T47D (cell line): ENCODE results near the gene LRRC27.

Experiments used
- DNase-seq, 2 experiments: peaks; one replicate each; pipeline versions ENCODE4 v3.0.0 to v3.0.0-alpha.2; 2011 to 2012; ENCODE audit warnings: low read depth in 1 of 2, low spot score in 1 of 2
- JUND ChIP-seq: IDR thresholded peaks from 2 replicates; pipeline ENCODE4 v1.6.1; 2012; ENCODE audit warnings: low read depth
- in situ Hi-C: cut with HindIII; loops from 2 replicates; pipeline ENCODE4 v1.10.0; 2016; ENCODE audit warnings: low sequenced_read_pairs, low pct_unique_long_range_greater_than_20kb

LRRC27 gene

DNA sequence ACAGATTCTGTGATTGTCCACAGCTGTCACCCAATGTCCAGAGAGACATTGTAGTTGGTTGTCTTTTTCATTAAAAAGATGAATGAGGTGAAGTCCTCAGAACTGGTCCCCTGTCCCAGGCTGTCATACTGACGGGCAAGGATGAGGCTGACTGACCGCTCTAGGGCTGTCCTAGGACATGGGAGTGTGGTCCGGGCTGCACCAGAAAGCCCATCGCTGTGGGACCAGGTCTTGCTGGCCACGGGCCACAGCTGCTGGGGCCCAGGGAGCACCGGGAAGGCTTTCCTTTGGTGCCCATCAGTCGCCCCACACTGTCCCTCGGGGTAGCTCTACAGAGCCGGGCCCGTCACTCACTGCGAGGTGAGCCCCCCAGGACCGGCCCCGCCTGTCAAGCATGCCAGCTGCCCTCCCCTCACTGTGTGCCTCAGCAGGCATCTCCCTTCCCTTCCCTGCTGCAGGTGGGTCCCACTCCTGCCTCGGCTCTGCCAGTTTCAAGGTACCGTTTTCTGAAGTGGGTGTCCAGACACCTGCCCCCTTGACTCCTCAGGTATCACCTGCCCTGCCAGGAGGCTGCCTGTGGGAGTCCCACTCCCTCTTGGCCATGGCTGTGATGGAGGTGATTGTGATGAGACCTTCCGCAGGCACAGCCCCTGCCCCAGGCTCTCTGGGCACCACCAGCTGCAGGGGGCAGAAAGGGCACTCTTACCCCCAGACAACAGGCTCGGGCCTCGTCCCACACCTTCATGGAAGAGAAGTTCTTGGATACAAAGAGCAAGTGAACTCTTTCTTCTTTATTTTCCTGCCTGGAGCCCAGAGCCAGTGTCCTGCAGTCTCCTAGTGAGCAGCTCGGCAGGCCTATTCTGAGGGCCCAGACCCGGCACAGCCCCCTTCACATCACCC is 21.7 kb downstream of the LRRC27 start:
- no peak for DNase-seq
- no peak for TF ChIP-seq JUND
- in situ Hi-C loops: no loop called here

DNA sequence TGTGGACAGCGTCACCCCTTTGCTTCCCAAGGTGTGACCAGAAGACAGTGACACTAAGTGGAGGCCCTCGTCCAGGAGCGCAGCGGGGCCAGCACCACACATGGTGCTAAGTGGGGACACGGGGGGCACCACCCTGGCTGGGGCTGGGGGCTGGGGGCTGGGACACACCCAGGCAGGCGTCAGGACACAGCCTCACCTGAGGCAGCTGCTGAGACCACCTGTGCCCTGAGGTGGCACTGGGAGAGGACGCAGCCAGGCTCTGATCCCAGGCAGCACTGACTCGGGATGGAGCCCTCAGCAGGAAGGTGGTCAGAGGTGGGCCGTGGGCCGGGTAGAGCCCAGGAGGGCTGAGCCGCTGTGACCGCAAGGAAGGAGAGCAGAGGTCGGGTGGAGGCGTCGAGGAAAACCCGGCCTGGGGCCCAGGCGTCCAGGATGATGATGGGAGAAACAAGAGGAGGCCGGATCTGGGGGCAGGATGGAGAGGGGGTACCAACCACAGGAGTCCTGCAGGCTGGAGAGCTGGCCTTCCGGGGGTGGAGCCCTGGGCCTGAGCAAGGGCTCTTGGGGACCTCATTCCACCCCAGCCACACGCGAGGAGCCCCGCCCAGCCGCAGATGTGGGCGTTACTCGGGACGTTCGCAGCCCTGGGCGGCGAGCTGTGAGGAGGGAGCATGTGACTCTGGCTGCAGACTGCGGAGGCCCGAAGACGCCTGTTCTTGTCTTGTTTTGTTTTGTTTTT is 22.5 kb downstream of the LRRC27 start:
- DNase-seq: no peak
- no peak for TF ChIP-seq JUND
- in situ Hi-C loops: no loop called here

DNA sequence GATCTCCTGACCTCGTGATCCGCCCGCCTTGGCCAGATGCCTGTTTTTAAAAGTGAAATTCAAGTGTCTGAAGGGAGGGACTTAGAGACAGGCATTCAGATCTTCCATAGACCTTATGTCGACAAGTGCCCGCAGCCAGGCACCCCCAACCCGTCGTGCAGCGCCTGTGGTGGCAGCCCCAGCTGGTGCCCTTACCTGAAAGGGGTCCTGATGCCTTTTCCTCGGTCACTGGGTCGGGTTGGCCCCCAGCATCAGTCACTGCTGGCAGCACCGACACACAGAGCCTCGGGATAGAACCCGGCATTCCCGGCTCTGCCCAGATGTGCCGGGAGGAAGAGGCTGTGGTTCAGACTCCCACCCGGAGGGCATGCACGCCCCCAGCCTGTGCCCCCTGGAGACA is 23.3 kb downstream of the LRRC27 start:
- TF ChIP-seq JUND: no peak
- no peak for DNase-seq
- in situ Hi-C loops: no loop called here

DNA sequence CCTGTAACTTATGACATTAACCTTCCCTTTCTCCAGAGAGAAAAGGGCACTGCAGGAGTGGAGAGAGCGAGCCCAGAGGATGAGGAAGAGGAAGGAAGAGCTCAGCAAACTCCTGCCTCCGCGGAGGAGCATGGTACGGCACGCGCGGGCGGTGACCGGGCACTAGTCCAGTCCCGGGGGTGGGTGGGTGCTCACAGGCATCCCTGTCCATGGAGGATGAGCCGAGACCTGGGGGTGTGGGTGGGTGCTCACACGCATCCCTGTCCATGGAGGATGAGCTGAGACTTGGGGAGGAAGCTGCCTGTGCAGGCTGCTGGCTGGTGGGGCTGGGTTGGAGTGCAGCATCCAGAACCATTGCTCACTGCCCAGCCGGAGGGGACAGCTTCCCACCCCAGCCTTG is 23.8 kb downstream of the LRRC27 start:
- no peak for DNase-seq
- no peak for TF ChIP-seq JUND
- in situ Hi-C loops: no loop called here

DNA sequence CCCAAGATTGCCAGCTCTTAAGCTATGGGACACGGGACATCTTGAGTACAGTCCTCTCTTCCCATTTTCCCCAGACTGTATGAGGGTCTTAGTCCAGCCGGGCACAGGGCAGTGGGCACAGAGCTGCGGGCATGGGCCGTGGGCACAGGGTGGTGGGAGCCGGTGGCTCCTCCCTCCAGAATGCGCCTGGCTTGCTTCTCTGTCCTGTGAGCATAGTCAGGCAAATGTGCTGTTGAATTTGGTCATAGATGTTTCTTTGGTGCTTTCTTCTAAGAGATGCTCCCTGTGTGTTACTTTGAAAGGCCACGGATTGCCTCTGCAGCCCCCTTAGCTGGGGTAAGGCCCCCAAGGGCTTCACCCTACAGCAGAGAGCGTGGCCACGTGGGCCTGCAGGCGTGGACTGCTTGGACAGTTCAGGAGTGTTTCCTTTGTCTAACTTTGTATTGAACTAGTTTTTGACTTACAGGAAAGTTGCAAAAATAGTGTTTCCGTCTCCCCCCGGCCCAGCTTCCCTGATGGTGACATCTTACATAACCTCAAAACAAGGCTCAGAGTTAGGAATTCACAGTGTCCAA is 24.7 kb downstream of the LRRC27 start:
- no peak for DNase-seq
- no peak for TF ChIP-seq JUND
- in situ Hi-C loops: no loop called here

DNA sequence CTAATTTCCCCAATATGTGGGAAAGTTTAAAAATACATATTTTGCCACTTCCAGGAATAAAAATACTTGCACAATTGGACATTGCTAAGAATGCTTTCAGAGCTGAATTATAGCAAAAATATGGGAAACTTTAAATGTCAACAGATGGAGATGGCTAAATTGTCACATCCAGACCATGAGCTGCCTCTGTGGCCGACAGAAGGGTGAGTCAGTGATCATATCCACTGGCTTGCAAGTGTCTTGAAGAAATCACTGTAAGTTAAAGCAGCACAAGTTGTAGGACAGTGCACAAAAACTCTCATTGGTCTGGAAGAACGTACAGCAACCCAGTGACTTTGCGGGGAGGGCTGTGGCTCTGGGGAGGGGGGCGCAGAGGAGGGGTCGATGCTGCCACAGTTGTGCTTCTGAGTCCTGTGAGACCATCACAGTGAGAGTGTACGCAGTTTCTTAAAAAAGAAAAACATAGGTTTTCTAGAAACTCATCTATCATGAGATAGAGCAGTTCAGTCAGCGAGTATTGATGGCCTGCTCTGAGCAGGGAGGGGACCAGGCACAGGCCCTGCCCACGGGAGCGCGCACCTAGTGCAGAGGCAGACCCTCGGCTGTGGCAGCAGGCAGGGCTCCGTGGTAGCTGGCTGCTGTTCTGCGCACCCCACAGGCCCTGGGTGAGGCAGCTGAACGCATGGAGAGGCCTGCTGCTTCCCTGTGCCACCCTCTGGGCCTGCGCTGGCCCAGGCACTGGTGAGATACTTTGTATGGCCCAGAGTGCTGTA is 25.5 kb downstream of the LRRC27 start:
- in situ Hi-C loops: no loop called here
- no peak for DNase-seq
- no peak for TF ChIP-seq JUND

DNA sequence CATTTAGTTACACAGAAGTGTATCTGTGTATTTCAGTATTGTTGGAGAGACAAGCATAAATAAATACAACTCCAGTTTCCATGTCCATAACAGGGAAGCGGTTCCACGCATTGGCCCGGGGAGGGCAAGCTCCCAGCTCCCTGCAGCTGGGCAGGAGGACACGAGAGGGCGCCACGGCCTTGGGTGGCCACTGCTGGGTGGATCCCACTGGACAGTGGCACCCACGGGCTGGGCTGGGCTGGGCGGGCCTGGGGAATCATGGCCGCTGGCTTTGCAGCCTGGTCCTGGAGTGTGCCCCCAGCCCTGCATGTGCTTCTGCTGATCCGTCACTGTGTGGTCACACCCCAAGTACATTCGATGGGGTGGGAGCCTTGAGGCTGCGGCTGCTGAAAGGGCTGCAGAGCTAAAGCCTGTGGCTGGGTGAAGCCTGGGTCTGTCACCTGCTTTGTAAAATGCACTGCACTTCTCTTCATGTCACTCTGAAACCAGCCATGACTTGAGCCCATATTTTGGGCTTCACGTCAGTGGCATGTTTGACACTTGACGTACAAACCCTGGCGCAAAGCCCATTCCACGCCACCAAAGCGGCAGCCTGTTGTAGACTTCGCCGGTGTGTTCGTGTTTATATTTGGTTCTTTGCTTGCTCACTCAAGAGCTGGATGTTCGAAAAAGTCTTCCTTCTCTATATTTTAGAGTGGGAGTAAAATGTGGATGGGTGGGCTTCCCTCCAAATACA is 27.5 kb downstream of the LRRC27 start:
- TF ChIP-seq JUND: no peak
- no peak for DNase-seq
- in situ Hi-C loops: no loop called here

DNA sequence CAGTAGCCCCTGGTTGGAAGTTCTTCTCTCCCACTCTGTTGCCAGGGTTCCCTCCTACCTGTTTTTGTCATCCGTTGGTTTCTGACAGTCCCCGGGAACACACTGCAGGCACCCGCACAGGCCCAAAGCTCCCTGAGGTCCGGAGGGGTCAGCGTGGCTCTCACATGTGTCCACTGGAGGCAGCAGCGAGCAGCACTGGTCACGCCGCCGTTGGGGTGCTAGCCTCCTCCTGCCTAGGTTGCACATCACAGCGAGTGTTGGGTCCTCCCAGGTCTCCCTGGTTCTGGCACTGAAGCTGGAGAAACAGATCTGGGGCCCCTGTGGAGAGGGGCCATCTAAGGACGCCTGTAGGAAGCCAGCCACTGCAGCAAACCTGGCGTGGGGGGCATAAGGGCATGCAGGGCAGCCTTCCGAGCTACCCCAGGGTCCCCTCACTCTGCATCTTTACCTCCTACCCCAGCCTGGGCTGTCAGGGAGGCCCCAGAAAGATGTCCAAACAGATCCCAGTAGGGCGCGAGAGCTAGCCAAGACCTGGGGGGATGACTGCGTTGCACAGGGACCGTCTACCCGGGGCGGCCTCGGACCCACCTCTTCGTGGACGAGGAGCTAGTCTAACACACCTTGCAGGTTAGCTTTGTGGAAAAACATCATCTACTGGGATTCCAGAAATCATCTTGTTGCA is 28.9 kb downstream of the LRRC27 start:
- peak; percentile 29 to 33 for DNase-seq
- TF ChIP-seq JUND: no peak
- in situ Hi-C loops: no loop called here

DNA sequence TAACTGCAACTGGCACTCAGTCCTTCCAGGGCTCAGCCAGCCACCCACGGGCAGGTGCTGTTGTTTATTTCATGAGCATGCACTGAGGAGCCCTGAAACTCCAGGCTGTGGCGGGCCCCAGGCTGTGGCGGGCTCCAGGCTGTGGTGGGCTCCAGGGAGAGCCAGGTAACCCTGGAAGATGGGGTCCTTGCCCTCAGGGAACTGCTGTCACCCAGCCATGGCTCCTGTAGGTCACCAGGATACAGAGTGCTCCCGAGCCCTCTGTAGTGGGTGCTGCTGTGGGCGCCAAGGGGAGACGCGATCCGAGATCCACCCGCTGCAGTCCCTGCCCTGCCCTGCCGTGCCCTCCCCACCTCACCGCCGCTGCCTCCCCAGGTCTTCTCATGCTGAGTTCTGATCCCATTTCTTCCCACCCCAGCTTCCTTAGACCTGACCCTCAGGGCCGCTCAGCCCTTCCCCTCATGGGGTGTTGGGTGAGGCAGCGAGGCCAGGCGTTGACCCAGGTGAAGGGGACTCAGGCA is 29.6 kb downstream of the LRRC27 start:
- no peak for DNase-seq
- in situ Hi-C loops: no loop called here
- no peak for TF ChIP-seq JUND

DNA sequence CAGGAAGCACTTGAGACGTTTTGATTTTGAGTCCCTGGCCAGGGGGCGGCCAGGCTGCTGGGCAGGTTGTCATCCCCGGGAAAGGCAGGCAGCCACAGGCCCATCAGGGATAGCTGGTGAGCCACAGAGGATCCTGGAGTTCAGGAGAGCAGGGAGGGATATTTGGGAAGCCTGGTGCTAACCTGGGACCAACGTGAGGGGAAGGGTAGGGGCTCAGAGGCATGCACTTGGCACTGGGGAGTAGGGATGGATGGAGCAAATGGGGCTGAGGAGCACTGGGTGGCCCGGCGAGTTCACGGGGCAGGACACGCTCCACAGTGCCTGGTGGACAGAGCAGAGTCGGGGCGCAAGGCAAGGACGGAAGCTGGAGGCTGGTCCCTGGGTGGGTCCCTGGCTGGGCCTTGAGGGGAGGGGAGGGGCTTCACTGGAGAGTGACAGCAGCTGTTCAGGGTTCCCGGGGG is 30.2 kb downstream of the LRRC27 start:
- in situ Hi-C loops: no loop called here
- TF ChIP-seq JUND: no peak
- DNase-seq: no peak

DNA sequence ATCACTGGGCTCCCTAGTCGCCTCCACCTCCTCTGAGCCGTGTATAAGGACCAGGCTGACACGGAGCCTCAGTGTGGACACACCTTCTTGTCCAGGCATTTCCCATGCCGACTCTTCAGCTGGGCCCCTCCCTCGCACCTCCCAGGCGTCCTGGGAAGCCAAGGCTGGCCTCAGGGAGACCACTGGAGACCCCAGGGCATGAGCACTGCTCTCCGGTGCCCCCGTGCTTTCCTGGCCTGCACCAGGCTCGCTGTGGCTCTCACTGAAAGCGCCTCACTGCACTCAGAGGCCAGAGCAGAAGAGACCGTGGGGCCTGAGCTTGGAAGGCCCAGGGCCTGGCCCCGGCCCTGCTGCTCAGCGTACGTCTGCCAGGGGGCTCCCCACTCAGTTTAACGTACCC is 31.4 kb downstream of the LRRC27 start:
- TF ChIP-seq JUND: no peak
- no peak for DNase-seq
- in situ Hi-C loops: no loop called here
